K562 (cell line): ENCODE measurements around the gene NPIPA7.
"Not testable (repeated sequence)": the region's sequence is repeated elsewhere in the genome, so short reads cannot be mapped to it uniquely, and the experiment has no call there.

Experiments
- ZNF76 ChIP-seq: fragments of 250-450 bp; sonication (Bioruptor Pico); IDR thresholded peaks from 2 replicates; pipeline ENCODE4 v1.4.0; 2020; ENCODE audit warnings: mild to moderate bottlenecking, moderate library complexity, borderline replicate concordance
- TF ChIP-seq, protein P1 (sequence below): fragments of 450-650 bp; IDR thresholded peaks from 2 replicates; pipeline ENCODE4 v1.6.1; 2016

DNA sequence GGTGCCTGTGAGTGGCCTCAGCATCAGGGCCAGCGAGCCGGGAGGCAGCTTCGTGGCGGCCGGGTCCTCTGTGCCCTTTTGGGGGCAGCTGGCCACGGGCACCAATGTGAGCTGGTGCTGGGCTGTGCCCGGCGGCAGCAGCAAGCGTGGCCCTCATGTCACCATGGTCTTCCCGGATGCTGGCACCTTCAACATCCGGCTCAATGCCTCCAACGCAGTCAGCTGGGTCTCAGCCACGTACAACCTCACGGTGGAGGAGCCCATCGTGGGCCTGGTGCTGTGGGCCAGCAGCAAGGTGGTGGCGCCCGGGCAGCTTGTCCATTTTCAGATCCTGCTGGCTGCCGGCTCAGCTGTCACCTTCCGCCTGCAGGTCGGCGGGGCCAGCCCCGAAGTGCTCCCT, 13.1 kb upstream of the NPIPA7 start:
- TF ChIP-seq, protein P1, sequence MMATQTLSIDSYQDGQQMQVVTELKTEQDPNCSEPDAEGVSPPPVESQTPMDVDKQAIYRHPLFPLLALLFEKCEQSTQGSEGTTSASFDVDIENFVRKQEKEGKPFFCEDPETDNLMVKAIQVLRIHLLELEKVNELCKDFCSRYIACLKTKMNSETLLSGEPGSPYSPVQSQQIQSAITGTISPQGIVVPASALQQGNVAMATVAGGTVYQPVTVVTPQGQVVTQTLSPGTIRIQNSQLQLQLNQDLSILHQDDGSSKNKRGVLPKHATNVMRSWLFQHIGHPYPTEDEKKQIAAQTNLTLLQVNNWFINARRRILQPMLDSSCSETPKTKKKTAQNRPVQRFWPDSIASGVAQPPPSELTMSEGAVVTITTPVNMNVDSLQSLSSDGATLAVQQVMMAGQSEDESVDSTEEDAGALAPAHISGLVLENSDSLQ = not testable (repeated sequence)
- TF ChIP-seq ZNF76 (CRISPR knock-in tag) = not testable (repeated sequence)
